ENCODE measurements around the gene LRRC2.
A peak's percentile ranks its signal among the peaks of the same experiment; 100 is the strongest.
"Not testable (repeated sequence)": the region's sequence is repeated elsewhere in the genome, so short reads cannot be mapped to it uniquely, and the experiment has no call there.

LRRC2 gene

GRCh38 chr3:46494491-46494890, 71.6 kb downstream of the LRRC2 start:
- not testable (repeated sequence) for DNase-seq

- peak; percentile 14 for DNase-seq
These were observed 73.1 kb downstream of the LRRC2 start for GRCh38 chr3:46492890-46493547.

- no peak for DNase-seq
These were observed 74.7 kb downstream of the LRRC2 start for GRCh38 chr3:46491089-46492070.

- DNase-seq: no peak
These were observed 75.6 kb downstream of the LRRC2 start for GRCh38 chr3:46490338-46491084.

- DNase-seq: no peak
These were observed 76.2 kb downstream of the LRRC2 start for GRCh38 chr3:46489875-46490274.

GRCh38 chr3:46489381-46489780, 76.7 kb downstream of the LRRC2 start:
- DNase-seq: no peak

GRCh38 chr3:46488735-46489361, 77.3 kb downstream of the LRRC2 start:
- peak; percentile 95 for DNase-seq

GRCh38 chr3:46485779-46486175, 80.3 kb downstream of the LRRC2 start:
- no peak for DNase-seq

GRCh38 chr3:46484911-46485778, 81.0 kb downstream of the LRRC2 start:
- DNase-seq: peak; percentile 97

- DNase-seq: no peak
These were observed 81.7 kb downstream of the LRRC2 start for GRCh38 chr3:46484388-46484787.

- peak; percentile 4 for DNase-seq
These were observed 82.3 kb downstream of the LRRC2 start for GRCh38 chr3:46483825-46484224.

GRCh38 chr3:46482632-46483350, 83.3 kb downstream of the LRRC2 start:
- DNase-seq: no peak

- no peak for DNase-seq
These were observed 84.5 kb downstream of the LRRC2 start for GRCh38 chr3:46481636-46482035.

- DNase-seq: no peak
These were observed 85.5 kb downstream of the LRRC2 start for GRCh38 chr3:46480491-46481195.

- DNase-seq: no peak
These were observed 86.4 kb downstream of the LRRC2 start for GRCh38 chr3:46479696-46480095.

- no peak for DNase-seq
These were observed 87.1 kb downstream of the LRRC2 start for GRCh38 chr3:46479021-46479420.

GRCh38 chr3:46478341-46478740, 87.8 kb downstream of the LRRC2 start:
- DNase-seq: no peak

- no peak for DNase-seq
These were observed 88.3 kb downstream of the LRRC2 start for GRCh38 chr3:46477756-46478155.

- DNase-seq: no peak
These were observed 89.0 kb downstream of the LRRC2 start for GRCh38 chr3:46477145-46477544.

GRCh38 chr3:46472736-46473135, 93.4 kb downstream of the LRRC2 start:
- no peak for DNase-seq
